Astrocyte (in vitro differentiated cells and primary cell): ENCODE data around the gene TRDN. TPM values are rescaled to one million over a fixed set of nuclear protein-coding genes. Genes with fewer than 3 reads are reported as not detected.

ENCODE experiments used
- DNase-seq: peaks from one replicate; pipeline ENCODE4 v3.0.0-alpha.2; 2010; ENCODE audit warnings: low read depth
- FAIRE-seq: peaks from 2 replicates; lab custom pipeline; 2011; peaks lifted over from hg19 to GRCh38; lab: Jason Lieb, UNC
- H2AFZ ChIP-seq: 2 replicates; pipeline ENCODE4 v1.6.0; 2012; ENCODE audit warnings: low read depth, low read length, inconsistent platforms
- H3K27ac ChIP-seq: 2 replicates; pipeline ENCODE4 v1.5.1; 2011; ENCODE audit warnings: low read depth, low read length, inconsistent platforms
- H3K27me3 ChIP-seq: 2 replicates; pipeline ENCODE4 v1.6.0; 2011; ENCODE audit warnings: low read length, inconsistent platforms; ENCODE audit not compliant: insufficient read depth
- H3K36me3 ChIP-seq: 2 replicates; pipeline ENCODE4 v1.5.1; 2011; ENCODE audit warnings: low read length, inconsistent platforms; ENCODE audit not compliant: insufficient read depth
- H3K4me1 ChIP-seq: 2 replicates; pipeline ENCODE4 v1.5.1; 2011; ENCODE audit warnings: low read length, inconsistent platforms; ENCODE audit not compliant: insufficient read depth
- H3K4me2 ChIP-seq: 2 replicates; pipeline ENCODE4 v1.6.0; 2012; ENCODE audit warnings: low read length, inconsistent platforms
- H3K4me3 ChIP-seq: 2 replicates; pipeline ENCODE4 v1.5.1; 2011; ENCODE audit warnings: low read depth, mild to moderate bottlenecking, low read length, inconsistent platforms; ENCODE audit not compliant: insufficient read depth
- H3K79me2 ChIP-seq: 2 replicates; pipeline ENCODE4 v1.6.0; 2012; ENCODE audit warnings: mild to moderate bottlenecking, low read length, inconsistent platforms; ENCODE audit not compliant: insufficient read depth
- H3K9ac ChIP-seq: 2 replicates; pipeline ENCODE4 v1.6.0; 2012; ENCODE audit warnings: mild to moderate bottlenecking, low read length, inconsistent platforms
- H3K9me3 ChIP-seq: 2 replicates; pipeline ENCODE4 v1.5.1; 2012; ENCODE audit warnings: low read depth, mild to moderate bottlenecking, low read length, inconsistent platforms; ENCODE audit not compliant: insufficient read depth
- H4K20me1 ChIP-seq: 2 replicates; pipeline ENCODE4 v1.6.0; 2012; ENCODE audit warnings: low read length, inconsistent platforms; ENCODE audit not compliant: insufficient read depth
- H3K27ac Mint-ChIP-seq: one replicate; pipeline ENCODE4 v1.8.0; 2021; ENCODE audit warnings: mild to moderate bottlenecking, mixed read lengths; ENCODE audit not compliant: unreplicated experiment
- H3K27me3 Mint-ChIP-seq: one replicate; pipeline ENCODE4 v1.8.0; 2021; ENCODE audit warnings: low read depth, mixed read lengths; ENCODE audit not compliant: unreplicated experiment
- H3K36me3 Mint-ChIP-seq: one replicate; pipeline ENCODE4 v1.8.0; 2021; ENCODE audit warnings: low read depth, mixed read lengths; ENCODE audit not compliant: unreplicated experiment
- H3K4me1 Mint-ChIP-seq: one replicate; pipeline ENCODE4 v1.8.0; 2021; ENCODE audit warnings: low read depth, mixed read lengths; ENCODE audit not compliant: unreplicated experiment
- H3K4me3 Mint-ChIP-seq: one replicate; pipeline ENCODE4 v1.8.0; 2021; ENCODE audit warnings: mild to moderate bottlenecking, moderate library complexity, mixed read lengths; ENCODE audit not compliant: unreplicated experiment
- H3K9me3 Mint-ChIP-seq: one replicate; pipeline ENCODE4 v1.8.0; 2021; ENCODE audit warnings: mild to moderate bottlenecking, mixed read lengths; ENCODE audit not compliant: unreplicated experiment
- EZH2 ChIP-seq: IDR thresholded peaks from 2 replicates; pipeline ENCODE4 v1.6.1; 2012; ENCODE audit warnings: mild to moderate bottlenecking, low read length, inconsistent platforms; ENCODE audit not compliant: insufficient read depth
- total RNA-seq: library from RNA; stranded (reverse); gene quantifications from 2 replicates; pipeline ENCODE4 v1.2.1, GENCODE V29; 2021
- TF ChIP-seq, protein P1 (sequence below): IDR thresholded peaks from 2 replicates; pipeline ENCODE4 v1.5.1; 2011; ENCODE audit warnings: low read depth, mild to moderate bottlenecking, inconsistent platforms, low read length, moderate library complexity; ENCODE audit not compliant: insufficient read depth

The TRDN gene
- total RNA-seq, 1 donor from 2014 or later = not detected

DNA sequence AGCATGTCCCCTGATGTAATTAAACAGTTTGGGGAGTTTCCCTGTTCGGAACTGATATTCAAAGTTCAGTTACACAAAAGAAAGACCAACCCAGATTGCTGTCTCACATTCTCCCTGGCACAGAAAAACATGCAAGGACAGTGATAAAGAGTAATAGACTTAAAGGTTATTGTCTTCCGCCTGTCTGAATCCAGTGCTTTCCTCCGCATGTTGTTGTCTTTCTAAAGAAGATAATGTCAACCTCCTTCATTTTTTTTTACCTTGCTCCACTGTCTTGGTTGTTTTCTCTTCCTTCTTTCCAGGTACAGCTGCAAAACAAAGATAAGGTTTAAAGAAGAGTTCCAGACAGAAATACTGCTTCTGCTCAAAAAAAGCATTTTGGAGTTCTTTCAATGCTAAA lies 284.5 kb downstream of the TRDN start:
- Histone ChIP-seq H3K4me2 (no peak overlapping the region), H3K4me3 (no peak overlapping the region), H3K79me2 (no peaks in the 10 kb centered on the region), H3K36me3 (no peaks in the 10 kb centered on the region), H3K27me3 (no peaks in the 10 kb centered on the region), H3K4me1 (no peaks in the 10 kb centered on the region), H2AFZ (no peak overlapping the region), H3K27ac (no peak overlapping the region), H3K9ac (no peak overlapping the region), H3K9me3 (no peaks in the 10 kb centered on the region), H4K20me1 (no peaks in the 10 kb centered on the region)
- TF ChIP-seq, protein P1, sequence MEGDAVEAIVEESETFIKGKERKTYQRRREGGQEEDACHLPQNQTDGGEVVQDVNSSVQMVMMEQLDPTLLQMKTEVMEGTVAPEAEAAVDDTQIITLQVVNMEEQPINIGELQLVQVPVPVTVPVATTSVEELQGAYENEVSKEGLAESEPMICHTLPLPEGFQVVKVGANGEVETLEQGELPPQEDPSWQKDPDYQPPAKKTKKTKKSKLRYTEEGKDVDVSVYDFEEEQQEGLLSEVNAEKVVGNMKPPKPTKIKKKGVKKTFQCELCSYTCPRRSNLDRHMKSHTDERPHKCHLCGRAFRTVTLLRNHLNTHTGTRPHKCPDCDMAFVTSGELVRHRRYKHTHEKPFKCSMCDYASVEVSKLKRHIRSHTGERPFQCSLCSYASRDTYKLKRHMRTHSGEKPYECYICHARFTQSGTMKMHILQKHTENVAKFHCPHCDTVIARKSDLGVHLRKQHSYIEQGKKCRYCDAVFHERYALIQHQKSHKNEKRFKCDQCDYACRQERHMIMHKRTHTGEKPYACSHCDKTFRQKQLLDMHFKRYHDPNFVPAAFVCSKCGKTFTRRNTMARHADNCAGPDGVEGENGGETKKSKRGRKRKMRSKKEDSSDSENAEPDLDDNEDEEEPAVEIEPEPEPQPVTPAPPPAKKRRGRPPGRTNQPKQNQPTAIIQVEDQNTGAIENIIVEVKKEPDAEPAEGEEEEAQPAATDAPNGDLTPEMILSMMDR = no peak
- no peak for TF ChIP-seq EZH2
- no peaks in the 10 kb centered on the region for H3K4me1 Mint-ChIP-seq
- H3K27ac Mint-ChIP-seq = no peak overlapping the region
- H3K4me3 Mint-ChIP-seq = no peak overlapping the region
- no peaks in the 10 kb centered on the region for H3K9me3 Mint-ChIP-seq
- DNase-seq = no peak
- FAIRE-seq = no peak
- no peaks in the 10 kb centered on the region for H3K27me3 Mint-ChIP-seq
- no peaks in the 10 kb centered on the region for H3K36me3 Mint-ChIP-seq

- Histone ChIP-seq H4K20me1 (no peaks in the 10 kb centered on the region), H2AFZ (no peak overlapping the region), H3K4me1 (no peaks in the 10 kb centered on the region), H3K4me3 (no peak overlapping the region), H3K27me3 (no peaks in the 10 kb centered on the region), H3K36me3 (no peaks in the 10 kb centered on the region), H3K79me2 (no peaks in the 10 kb centered on the region), H3K4me2 (no peak overlapping the region), H3K27ac (no peak overlapping the region), H3K9ac (no peak overlapping the region), H3K9me3 (no peaks in the 10 kb centered on the region)
- H3K27me3 Mint-ChIP-seq = no peaks in the 10 kb centered on the region
- H3K4me1 Mint-ChIP-seq = no peaks in the 10 kb centered on the region
- no peak for TF ChIP-seq EZH2
- TF ChIP-seq, protein P1 = no peak
- no peaks in the 10 kb centered on the region for H3K36me3 Mint-ChIP-seq
- FAIRE-seq = no peak
- H3K9me3 Mint-ChIP-seq = no peaks in the 10 kb centered on the region
- no peak overlapping the region for H3K27ac Mint-ChIP-seq
- no peak overlapping the region for H3K4me3 Mint-ChIP-seq
- DNase-seq = no peak
Observed at GRCh38 chr6:123343836-123344235, 292.9 kb downstream of the TRDN start.

- no peaks in the 10 kb centered on the region for H3K36me3 Mint-ChIP-seq
- no peaks in the 10 kb centered on the region for H4K20me1 ChIP-seq
- FAIRE-seq (no peak), DNase-seq (no peak)
- no peak overlapping the region for H3K4me3 ChIP-seq
- H3K9me3 ChIP-seq = no peaks in the 10 kb centered on the region
- TF ChIP-seq EZH2 = no peak
- H3K27me3 ChIP-seq = no peaks in the 10 kb centered on the region
- H2AFZ ChIP-seq = no peak overlapping the region
- no peak overlapping the region for H3K27ac Mint-ChIP-seq
- H3K27ac ChIP-seq = no peak overlapping the region
- H3K27me3 Mint-ChIP-seq = no peaks in the 10 kb centered on the region
- no peak overlapping the region for H3K4me2 ChIP-seq
- no peak overlapping the region for H3K9ac ChIP-seq
- H3K36me3 ChIP-seq = no peaks in the 10 kb centered on the region
- H3K4me1 ChIP-seq = no peaks in the 10 kb centered on the region
- H3K79me2 ChIP-seq = no peaks in the 10 kb centered on the region
- H3K4me3 Mint-ChIP-seq = no peak overlapping the region
- no peaks in the 10 kb centered on the region for H3K9me3 Mint-ChIP-seq
- no peaks in the 10 kb centered on the region for H3K4me1 Mint-ChIP-seq
Observed at GRCh38 chr6:123338394-123338793, 298.4 kb downstream of the TRDN start.
